GM23338 (cell line): ENCODE measurements around the gene KLC3. TPM values are rescaled to one million over a fixed set of nuclear protein-coding genes. Genes with fewer than 3 reads are reported as not detected.

Source experiments
- ATAC-seq: fragments of 200-7000 bp; cut with Tn5 transposase; 3 replicates; pipeline ENCODE4 v1.9.1; 2020
- DNase-seq: peaks from one replicate; pipeline ENCODE4 v3.0.0-alpha.2; 2015; ENCODE audit warnings: low spot score
- H2AFZ ChIP-seq: fragments of 200-600 bp; sonication (generic); 2 replicates; pipeline ENCODE4 v1.8.0; 2016; ENCODE audit warnings: antibody characterized with exemption, mild to moderate bottlenecking, moderate library complexity
- H3F3A ChIP-seq: fragments of 200-600 bp; sonication (generic); replicated peaks from 2 replicates; pipeline ENCODE4 v1.8.0; 2017; ENCODE audit warnings: antibody characterized with exemption, mixed run types, low read depth
- H3K27ac ChIP-seq: fragments of 200-600 bp; sonication (generic); 2 replicates; pipeline ENCODE4 v1.6.1; 2016; ENCODE audit warnings: low read depth
- H3K27me3 ChIP-seq: fragments of 200-600 bp; sonication (generic); 2 replicates; pipeline ENCODE4 v1.8.0; 2016; ENCODE audit warnings: mild to moderate bottlenecking, mixed run types, moderate library complexity; ENCODE audit not compliant: insufficient read depth
- H3K36me3 ChIP-seq: fragments of 200-600 bp; sonication (generic); 2 replicates; pipeline ENCODE4 v1.8.0; 2016; ENCODE audit warnings: mild to moderate bottlenecking; ENCODE audit not compliant: insufficient read depth
- H3K4me1 ChIP-seq: fragments of 200-600 bp; sonication (generic); 2 replicates; pipeline ENCODE4 v1.8.0; 2016; ENCODE audit warnings: mild to moderate bottlenecking, moderate library complexity; ENCODE audit not compliant: insufficient read depth
- H3K4me2 ChIP-seq: fragments of 200-600 bp; sonication (generic); 2 replicates; pipeline ENCODE4 v1.7.1; 2017; ENCODE audit warnings: mixed run types
- H3K4me3 ChIP-seq: fragments of 200-600 bp; sonication (generic); 2 replicates; pipeline ENCODE4 v1.6.1; 2016; ENCODE audit warnings: mixed run types
- H3K79me2 ChIP-seq: fragments of 200-600 bp; sonication (generic); replicated peaks from 2 replicates; pipeline ENCODE4 v1.8.0; 2017; ENCODE audit warnings: mild to moderate bottlenecking; ENCODE audit not compliant: insufficient read depth
- H3K9me2 ChIP-seq: fragments of 200-600 bp; sonication (generic); 2 replicates; pipeline ENCODE4 v1.8.0; 2017; ENCODE audit not compliant: insufficient read depth
- H4K20me1 ChIP-seq: fragments of 200-600 bp; sonication (generic); replicated peaks from 2 replicates; pipeline ENCODE4 v1.8.0; 2017; ENCODE audit warnings: mild to moderate bottlenecking; ENCODE audit not compliant: insufficient read depth
- H3K27ac Mint-ChIP-seq: 2 replicates; pipeline ENCODE4 v1.8.0; 2020; ENCODE audit warnings: inconsistent platforms, mild to moderate bottlenecking, moderate library complexity, mixed read lengths
- H3K27me3 Mint-ChIP-seq: 3 replicates; pipeline ENCODE4 v1.8.0; 2022; ENCODE audit warnings: low read depth, mild to moderate bottlenecking, moderate library complexity, mixed read lengths, inconsistent platforms; ENCODE audit not compliant: insufficient read depth, poor library complexity
- H3K36me3 Mint-ChIP-seq: 3 replicates; pipeline ENCODE4 v1.8.0; 2021; ENCODE audit warnings: low read depth, mild to moderate bottlenecking, inconsistent platforms, moderate library complexity, mixed read lengths
- H3K4me1 Mint-ChIP-seq: 3 replicates; pipeline ENCODE4 v1.8.0; 2020; ENCODE audit warnings: mild to moderate bottlenecking, inconsistent platforms, mixed read lengths
- H3K4me3 Mint-ChIP-seq: 3 replicates; pipeline ENCODE4 v1.8.0; 2021; ENCODE audit warnings: moderate library complexity, mild to moderate bottlenecking, inconsistent platforms, mixed read lengths
- H3K9me3 Mint-ChIP-seq: 3 replicates; pipeline ENCODE4 v1.8.0; 2020; ENCODE audit warnings: moderate library complexity, mild to moderate bottlenecking, inconsistent platforms, mixed read lengths
- CREB1 ChIP-seq: fragments of 250-450 bp; sonication (Bioruptor Pico); IDR thresholded peaks from 2 replicates; pipeline ENCODE4 v1.5.0; 2020; ENCODE audit warnings: low read depth, mild to moderate bottlenecking, moderate library complexity
- EZH2 ChIP-seq: fragments of 200-600 bp; sonication (generic); IDR thresholded peaks from one replicate; pipeline ENCODE4 v1.8.0; 2017; ENCODE audit warnings: antibody characterized with exemption, mild to moderate bottlenecking, low read depth; ENCODE audit not compliant: unreplicated experiment
- JUNB ChIP-seq: IDR thresholded peaks from one replicate; pipeline ENCODE4 v1.6.1; 2016; ENCODE audit warnings: antibody characterized with exemption; ENCODE audit not compliant: unreplicated experiment
- NANOG ChIP-seq: IDR thresholded peaks from 2 replicates; pipeline ENCODE4 v1.6.1; 2016; ENCODE audit warnings: antibody characterized with exemption, borderline replicate concordance
- POLR2AphosphoS5 ChIP-seq: IDR thresholded peaks from 2 replicates; pipeline ENCODE4 v1.6.1; 2016; ENCODE audit warnings: antibody characterized with exemption, low read depth
- STAT1 ChIP-seq: IDR thresholded peaks from one replicate; pipeline ENCODE4 v1.6.1; 2016; ENCODE audit warnings: antibody characterized with exemption; ENCODE audit not compliant: unreplicated experiment
- ZNF114 ChIP-seq: fragments of 250-450 bp; sonication (Bioruptor Pico); IDR thresholded peaks from 2 replicates; pipeline ENCODE4 v1.5.0; 2020; ENCODE audit warnings: mild to moderate bottlenecking, moderate library complexity
- ZNF331 ChIP-seq: fragments of 250-450 bp; sonication (Bioruptor Pico); IDR thresholded peaks from 2 replicates; pipeline ENCODE4 v1.5.0; 2020; ENCODE audit warnings: low read depth, mild to moderate bottlenecking, moderate library complexity
- polyA plus RNA-seq: library from polyadenylated mRNA; unstranded; fragments of >200 nt; fragmentation: Nextera tagmentation; extraction: Ambion mirVana; gene quantifications from 2 replicates; pipeline ENCODE4 v1.2.1, GENCODE V29; 2016
- total RNA-seq: library from RNA; depleted of rRNA; stranded (reverse); fragments of >200 nt; shearing (Covaris generic); gene quantifications from 2 replicates; pipeline ENCODE4 v1.2.3, GENCODE V29; 2014
- TF ChIP-seq, protein P1 (sequence below): fragments of 250-450 bp; sonication (Bioruptor Pico); IDR thresholded peaks from 2 replicates; pipeline ENCODE4 v1.5.0; 2020; ENCODE audit warnings: mild to moderate bottlenecking, moderate library complexity
- TF ChIP-seq, protein P2 (sequence below): IDR thresholded peaks from 2 replicates; pipeline ENCODE4 v1.6.1; 2016; ENCODE audit warnings: antibody characterized with exemption
- TF ChIP-seq, protein P3 (sequence below): IDR thresholded peaks from one replicate; pipeline ENCODE4 v1.6.1; 2018; ENCODE audit warnings: antibody characterized with exemption; ENCODE audit not compliant: unreplicated experiment

Gene KLC3
- total and polyA plus RNA-seq, 2 experiments from 2014 or later = 3.1 to 6.4 TPM

DNA sequence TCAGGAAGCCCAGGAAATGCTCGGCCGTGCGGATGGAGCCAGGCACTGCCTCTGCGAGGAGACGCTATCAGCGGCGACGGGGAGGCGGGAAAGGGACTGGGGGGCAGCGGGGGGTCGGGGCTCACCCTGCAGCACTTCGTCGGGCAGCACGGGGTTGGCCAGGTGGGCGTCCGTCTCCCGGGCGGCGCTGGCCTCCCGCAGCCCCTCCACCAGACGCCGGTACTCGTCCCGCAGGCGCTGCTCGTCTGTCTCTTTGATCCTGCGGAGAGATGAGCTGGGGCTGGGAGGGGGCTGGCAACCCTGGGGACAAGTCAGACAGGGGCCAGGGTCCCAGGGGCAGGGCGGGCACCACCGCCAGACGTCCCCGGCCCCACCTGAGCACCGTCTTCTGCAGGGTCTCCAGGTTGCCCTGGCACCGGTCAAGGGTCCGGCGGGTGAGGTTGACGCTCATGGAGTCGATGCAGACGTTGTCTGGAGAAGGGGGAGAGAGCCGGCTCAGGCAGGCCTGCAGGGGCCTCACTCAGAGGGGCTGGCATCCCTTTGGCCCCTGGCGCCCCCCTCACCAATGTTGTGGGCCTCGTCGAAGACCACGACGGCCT, 23.4 kb downstream of the KLC3 start:
- Histone ChIP-seq H3K4me1 (0 out of 2 replicates have a peak, but pooled peaks cover under 1% of the 10 kb centered on the region), H3F3A (peaks cover 3% of the 10 kb centered on the region), H4K20me1 (peaks cover 12% of the 10 kb centered on the region), H2AFZ (no peak overlapping the region), H3K36me3 (peaks cover 24% of the 10 kb centered on the region), H3K27me3 (no peaks in the 10 kb centered on the region), H3K9me2 (no peaks in the 10 kb centered on the region), H3K4me3 (no peak overlapping the region), H3K79me2 (peaks cover 15% of the 10 kb centered on the region), H3K4me2 (no peak overlapping the region), H3K27ac (no peak overlapping the region)
- DNase-seq (no peak), ATAC-seq (no peak)
- TF ChIP-seq NANOG = no peak
- no peak for TF ChIP-seq JUNB
- TF ChIP-seq POLR2AphosphoS5 = no peak
- no peak overlapping the region for H3K4me3 Mint-ChIP-seq
- no peak overlapping the region for H3K27ac Mint-ChIP-seq
- H3K4me1 Mint-ChIP-seq = peaks cover 5% of the 10 kb centered on the region
- H3K9me3 Mint-ChIP-seq = no peaks in the 10 kb centered on the region
- H3K27me3 Mint-ChIP-seq = peaks cover 14% of the 10 kb centered on the region
- peaks cover 51% of the 10 kb centered on the region for H3K36me3 Mint-ChIP-seq

DNA sequence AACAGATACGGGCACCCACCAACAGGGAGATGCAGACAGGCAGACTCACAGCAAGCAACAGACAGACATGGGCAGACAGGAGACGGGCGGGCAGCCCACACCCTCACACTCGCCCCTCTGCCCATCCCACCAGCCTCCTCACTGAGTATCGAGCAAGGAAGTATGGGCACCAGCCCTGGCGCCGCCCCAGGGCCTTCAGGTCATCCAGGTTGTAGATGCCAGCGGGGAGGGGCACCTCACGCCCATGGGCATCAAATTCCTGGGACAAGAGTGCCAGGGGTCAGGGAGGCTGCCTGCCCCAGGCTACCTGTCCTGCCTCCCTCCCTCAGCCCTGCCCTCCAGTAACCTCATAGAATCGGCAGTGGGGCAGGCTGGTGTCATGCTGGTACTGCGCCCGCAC, 24.1 kb downstream of the KLC3 start:
- H3K4me1 ChIP-seq = peaks cover 7% of the 10 kb centered on the region; the same call in 1 of the 2 replicates
- Mint-ChIP-seq H3K4me1 (peaks cover 7% of the 10 kb centered on the region), H3K36me3 (peaks cover 46% of the 10 kb centered on the region), H3K4me3 (no peak overlapping the region), H3K9me3 (no peaks in the 10 kb centered on the region), H3K27me3 (peaks cover 15% of the 10 kb centered on the region), H3K27ac (no peak overlapping the region)
- DNase-seq (no peak), ATAC-seq (no peak)
- H3K36me3 ChIP-seq = peaks cover 24% of the 10 kb centered on the region
- H2AFZ ChIP-seq = no peak overlapping the region
- H3K4me3 ChIP-seq = no peak overlapping the region
- peaks cover 15% of the 10 kb centered on the region for H4K20me1 ChIP-seq
- H3K79me2 ChIP-seq = peaks cover 23% of the 10 kb centered on the region
- no peak overlapping the region for H3K27ac ChIP-seq
- peaks cover 3% of the 10 kb centered on the region for H3F3A ChIP-seq
- H3K4me2 ChIP-seq = no peak overlapping the region
- H3K27me3 ChIP-seq = no peaks in the 10 kb centered on the region
- no peaks in the 10 kb centered on the region for H3K9me2 ChIP-seq
- TF ChIP-seq CREB1 (CRISPR knock-in tag) (no peak), STAT1 (no peak), JUNB (no peak), EZH2 (no peak), ZNF114 (CRISPR knock-in tag) (no peak), NANOG (no peak), ZNF331 (CRISPR knock-in tag) (no peak)
- TF ChIP-seq, protein P1, sequence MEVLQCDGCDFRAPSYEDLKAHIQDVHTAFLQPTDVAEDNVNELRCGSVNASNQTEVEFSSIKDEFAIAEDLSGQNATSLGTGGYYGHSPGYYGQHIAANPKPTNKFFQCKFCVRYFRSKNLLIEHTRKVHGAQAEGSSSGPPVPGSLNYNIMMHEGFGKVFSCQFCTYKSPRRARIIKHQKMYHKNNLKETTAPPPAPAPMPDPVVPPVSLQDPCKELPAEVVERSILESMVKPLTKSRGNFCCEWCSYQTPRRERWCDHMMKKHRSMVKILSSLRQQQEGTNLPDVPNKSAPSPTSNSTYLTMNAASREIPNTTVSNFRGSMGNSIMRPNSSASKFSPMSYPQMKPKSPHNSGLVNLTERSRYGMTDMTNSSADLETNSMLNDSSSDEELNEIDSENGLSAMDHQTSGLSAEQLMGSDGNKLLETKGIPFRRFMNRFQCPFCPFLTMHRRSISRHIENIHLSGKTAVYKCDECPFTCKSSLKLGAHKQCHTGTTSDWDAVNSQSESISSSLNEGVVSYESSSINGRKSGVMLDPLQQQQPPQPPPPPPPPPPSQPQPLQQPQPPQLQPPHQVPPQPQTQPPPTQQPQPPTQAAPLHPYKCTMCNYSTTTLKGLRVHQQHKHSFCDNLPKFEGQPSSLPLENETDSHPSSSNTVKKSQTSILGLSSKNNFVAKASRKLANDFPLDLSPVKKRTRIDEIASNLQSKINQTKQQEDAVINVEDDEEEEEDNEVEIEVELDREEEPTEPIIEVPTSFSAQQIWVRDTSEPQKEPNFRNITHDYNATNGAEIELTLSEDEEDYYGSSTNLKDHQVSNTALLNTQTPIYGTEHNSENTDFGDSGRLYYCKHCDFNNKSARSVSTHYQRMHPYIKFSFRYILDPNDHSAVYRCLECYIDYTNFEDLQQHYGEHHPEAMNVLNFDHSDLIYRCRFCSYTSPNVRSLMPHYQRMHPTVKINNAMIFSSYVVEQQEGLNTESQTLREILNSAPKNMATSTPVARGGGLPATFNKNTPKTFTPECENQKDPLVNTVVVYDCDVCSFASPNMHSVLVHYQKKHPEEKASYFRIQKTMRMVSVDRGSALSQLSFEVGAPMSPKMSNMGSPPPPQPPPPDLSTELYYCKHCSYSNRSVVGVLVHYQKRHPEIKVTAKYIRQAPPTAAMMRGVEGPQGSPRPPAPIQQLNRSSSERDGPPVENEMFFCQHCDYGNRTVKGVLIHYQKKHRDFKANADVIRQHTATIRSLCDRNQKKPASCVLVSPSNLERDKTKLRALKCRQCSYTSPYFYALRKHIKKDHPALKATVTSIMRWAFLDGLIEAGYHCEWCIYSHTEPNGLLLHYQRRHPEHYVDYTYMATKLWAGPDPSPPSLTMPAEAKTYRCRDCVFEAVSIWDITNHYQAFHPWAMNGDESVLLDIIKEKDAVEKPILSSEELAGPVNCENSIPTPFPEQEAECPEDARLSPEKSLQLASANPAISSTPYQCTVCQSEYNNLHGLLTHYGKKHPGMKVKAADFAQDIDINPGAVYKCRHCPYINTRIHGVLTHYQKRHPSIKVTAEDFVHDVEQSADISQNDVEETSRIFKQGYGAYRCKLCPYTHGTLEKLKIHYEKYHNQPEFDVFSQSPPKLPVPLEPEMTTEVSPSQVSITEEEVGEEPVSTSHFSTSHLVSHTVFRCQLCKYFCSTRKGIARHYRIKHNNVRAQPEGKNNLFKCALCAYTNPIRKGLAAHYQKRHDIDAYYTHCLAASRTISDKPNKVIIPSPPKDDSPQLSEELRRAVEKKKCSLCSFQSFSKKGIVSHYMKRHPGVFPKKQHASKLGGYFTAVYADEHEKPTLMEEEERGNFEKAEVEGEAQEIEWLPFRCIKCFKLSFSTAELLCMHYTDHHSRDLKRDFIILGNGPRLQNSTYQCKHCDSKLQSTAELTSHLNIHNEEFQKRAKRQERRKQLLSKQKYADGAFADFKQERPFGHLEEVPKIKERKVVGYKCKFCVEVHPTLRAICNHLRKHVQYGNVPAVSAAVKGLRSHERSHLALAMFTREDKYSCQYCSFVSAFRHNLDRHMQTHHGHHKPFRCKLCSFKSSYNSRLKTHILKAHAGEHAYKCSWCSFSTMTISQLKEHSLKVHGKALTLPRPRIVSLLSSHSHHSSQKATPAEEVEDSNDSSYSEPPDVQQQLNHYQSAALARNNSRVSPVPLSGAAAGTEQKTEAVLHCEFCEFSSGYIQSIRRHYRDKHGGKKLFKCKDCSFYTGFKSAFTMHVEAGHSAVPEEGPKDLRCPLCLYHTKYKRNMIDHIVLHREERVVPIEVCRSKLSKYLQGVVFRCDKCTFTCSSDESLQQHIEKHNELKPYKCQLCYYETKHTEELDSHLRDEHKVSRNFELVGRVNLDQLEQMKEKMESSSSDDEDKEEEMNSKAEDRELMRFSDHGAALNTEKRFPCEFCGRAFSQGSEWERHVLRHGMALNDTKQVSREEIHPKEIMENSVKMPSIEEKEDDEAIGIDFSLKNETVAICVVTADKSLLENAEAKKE = no peak
- TF ChIP-seq, protein P2, sequence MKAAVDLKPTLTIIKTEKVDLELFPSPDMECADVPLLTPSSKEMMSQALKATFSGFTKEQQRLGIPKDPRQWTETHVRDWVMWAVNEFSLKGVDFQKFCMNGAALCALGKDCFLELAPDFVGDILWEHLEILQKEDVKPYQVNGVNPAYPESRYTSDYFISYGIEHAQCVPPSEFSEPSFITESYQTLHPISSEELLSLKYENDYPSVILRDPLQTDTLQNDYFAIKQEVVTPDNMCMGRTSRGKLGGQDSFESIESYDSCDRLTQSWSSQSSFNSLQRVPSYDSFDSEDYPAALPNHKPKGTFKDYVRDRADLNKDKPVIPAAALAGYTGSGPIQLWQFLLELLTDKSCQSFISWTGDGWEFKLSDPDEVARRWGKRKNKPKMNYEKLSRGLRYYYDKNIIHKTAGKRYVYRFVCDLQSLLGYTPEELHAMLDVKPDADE = no peak
- TF ChIP-seq, protein P3, sequence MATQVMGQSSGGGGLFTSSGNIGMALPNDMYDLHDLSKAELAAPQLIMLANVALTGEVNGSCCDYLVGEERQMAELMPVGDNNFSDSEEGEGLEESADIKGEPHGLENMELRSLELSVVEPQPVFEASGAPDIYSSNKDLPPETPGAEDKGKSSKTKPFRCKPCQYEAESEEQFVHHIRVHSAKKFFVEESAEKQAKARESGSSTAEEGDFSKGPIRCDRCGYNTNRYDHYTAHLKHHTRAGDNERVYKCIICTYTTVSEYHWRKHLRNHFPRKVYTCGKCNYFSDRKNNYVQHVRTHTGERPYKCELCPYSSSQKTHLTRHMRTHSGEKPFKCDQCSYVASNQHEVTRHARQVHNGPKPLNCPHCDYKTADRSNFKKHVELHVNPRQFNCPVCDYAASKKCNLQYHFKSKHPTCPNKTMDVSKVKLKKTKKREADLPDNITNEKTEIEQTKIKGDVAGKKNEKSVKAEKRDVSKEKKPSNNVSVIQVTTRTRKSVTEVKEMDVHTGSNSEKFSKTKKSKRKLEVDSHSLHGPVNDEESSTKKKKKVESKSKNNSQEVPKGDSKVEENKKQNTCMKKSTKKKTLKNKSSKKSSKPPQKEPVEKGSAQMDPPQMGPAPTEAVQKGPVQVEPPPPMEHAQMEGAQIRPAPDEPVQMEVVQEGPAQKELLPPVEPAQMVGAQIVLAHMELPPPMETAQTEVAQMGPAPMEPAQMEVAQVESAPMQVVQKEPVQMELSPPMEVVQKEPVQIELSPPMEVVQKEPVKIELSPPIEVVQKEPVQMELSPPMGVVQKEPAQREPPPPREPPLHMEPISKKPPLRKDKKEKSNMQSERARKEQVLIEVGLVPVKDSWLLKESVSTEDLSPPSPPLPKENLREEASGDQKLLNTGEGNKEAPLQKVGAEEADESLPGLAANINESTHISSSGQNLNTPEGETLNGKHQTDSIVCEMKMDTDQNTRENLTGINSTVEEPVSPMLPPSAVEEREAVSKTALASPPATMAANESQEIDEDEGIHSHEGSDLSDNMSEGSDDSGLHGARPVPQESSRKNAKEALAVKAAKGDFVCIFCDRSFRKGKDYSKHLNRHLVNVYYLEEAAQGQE = no peak
